NB4 (cell line): ENCODE data around the gene COX6A1.

ENCODE experiments used
- POLR2A ChIP-seq: IDR thresholded peaks from 2 replicates; pipeline ENCODE4 v1.6.1; 2011; ENCODE audit warnings: mild to moderate bottlenecking; ENCODE audit not compliant: insufficient read length; ENCODE audit errors: extremely low read depth
- TF ChIP-seq, protein P1 (sequence below): IDR thresholded peaks from one replicate; pipeline ENCODE4 v1.5.1; 2012; ENCODE audit warnings: low read depth, low read length

DNA sequence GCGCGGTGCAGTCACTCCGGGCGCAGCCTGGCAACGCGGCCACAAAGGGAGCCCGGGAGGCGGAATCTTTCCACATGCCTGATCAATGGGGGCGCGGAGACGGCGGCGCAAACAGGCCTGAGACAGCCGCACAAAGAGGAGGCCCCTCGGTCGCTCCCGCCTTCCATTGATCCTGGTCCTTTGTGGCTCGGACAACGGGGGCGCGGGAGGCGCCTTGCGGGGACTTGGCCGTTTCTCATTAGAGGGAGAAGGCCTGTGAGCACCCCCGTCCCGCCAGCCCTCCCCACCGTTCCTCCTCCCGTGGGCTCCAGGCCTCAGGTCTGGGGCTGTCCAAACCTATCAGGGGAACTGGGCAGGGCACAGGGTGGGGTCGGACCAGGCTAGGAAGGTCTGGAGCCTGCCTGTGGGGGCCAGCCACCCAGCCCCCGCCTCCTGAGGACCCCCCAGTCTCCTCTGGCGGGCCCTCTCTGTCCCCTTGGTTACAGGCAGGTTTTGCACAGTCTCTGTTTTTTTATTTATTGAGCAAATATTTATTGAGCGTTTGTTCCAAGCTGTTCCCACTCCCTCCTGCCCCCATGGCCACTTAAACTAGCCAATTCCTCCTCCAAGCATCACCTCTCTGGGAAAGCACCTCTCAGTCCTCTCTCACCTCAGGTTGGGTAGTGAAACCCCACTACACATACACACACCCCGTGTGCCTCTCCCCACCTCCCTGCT lies 39.9 kb upstream of the COX6A1 start:
- TF ChIP-seq, protein P1, sequence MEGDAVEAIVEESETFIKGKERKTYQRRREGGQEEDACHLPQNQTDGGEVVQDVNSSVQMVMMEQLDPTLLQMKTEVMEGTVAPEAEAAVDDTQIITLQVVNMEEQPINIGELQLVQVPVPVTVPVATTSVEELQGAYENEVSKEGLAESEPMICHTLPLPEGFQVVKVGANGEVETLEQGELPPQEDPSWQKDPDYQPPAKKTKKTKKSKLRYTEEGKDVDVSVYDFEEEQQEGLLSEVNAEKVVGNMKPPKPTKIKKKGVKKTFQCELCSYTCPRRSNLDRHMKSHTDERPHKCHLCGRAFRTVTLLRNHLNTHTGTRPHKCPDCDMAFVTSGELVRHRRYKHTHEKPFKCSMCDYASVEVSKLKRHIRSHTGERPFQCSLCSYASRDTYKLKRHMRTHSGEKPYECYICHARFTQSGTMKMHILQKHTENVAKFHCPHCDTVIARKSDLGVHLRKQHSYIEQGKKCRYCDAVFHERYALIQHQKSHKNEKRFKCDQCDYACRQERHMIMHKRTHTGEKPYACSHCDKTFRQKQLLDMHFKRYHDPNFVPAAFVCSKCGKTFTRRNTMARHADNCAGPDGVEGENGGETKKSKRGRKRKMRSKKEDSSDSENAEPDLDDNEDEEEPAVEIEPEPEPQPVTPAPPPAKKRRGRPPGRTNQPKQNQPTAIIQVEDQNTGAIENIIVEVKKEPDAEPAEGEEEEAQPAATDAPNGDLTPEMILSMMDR: no peak
- TF ChIP-seq POLR2A: no peak
